Measurements from ENCODE around the gene RYR2. TPM values are rescaled to one million over a fixed set of nuclear protein-coding genes. Genes with fewer than 3 reads are reported as not detected.

Gene RYR2
- total RNA-seq, 6 experiments from 2014 or later = 0.02 to 0.43 (median 0.16) TPM

DNA sequence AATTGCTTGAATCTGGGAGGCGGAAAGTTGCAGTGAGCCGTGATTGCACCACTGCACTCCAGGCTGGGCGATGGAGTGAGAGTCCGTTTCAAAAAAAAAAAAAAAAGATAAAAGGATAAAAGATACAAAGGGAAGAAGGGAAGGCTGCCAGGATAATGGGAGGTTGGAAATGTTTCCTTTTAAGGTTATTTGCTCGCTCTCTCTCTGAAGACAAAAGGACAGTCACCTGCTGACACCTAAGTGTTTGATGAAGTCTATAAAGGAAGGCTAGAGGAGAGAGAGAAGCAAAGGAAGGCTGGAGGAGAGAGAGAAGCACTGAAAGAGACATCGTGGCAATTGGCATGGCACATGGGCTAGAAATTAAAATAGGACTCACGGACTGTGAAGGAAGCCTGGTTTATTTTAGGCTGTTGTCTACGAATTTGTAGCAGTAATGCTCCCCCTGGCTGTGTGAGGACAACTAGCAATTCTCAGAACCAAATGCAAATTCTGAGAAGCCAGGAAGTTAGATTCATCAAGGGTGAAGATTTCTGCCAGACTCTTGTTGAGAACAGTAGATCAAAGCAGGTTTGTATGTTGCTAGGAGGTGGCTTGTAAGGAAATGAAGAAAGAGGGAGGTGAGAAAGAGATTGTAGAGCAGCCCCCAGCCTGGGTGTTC is 694.5 kb downstream of the RYR2 start:
- H3K4me1 ChIP-seq = no peaks in the 10 kb centered on the region
- no peaks in the 10 kb centered on the region for H3K9me3 ChIP-seq
- no peaks in the 10 kb centered on the region for H3K27me3 ChIP-seq
- no peak overlapping the region for H3K4me3 ChIP-seq
- no peak for TF ChIP-seq POLR2A (IDR thresholded peaks at IDR 0.05)
- TF ChIP-seq, protein P1, sequence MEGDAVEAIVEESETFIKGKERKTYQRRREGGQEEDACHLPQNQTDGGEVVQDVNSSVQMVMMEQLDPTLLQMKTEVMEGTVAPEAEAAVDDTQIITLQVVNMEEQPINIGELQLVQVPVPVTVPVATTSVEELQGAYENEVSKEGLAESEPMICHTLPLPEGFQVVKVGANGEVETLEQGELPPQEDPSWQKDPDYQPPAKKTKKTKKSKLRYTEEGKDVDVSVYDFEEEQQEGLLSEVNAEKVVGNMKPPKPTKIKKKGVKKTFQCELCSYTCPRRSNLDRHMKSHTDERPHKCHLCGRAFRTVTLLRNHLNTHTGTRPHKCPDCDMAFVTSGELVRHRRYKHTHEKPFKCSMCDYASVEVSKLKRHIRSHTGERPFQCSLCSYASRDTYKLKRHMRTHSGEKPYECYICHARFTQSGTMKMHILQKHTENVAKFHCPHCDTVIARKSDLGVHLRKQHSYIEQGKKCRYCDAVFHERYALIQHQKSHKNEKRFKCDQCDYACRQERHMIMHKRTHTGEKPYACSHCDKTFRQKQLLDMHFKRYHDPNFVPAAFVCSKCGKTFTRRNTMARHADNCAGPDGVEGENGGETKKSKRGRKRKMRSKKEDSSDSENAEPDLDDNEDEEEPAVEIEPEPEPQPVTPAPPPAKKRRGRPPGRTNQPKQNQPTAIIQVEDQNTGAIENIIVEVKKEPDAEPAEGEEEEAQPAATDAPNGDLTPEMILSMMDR (IDR thresholded peaks at IDR 0.05) = peak; percentile 16 to 21 (median 19)
- DNase-seq (no peak), ATAC-seq (peak in 2 of 4 donors; percentile 22 to 25)
- intact Hi-C loops (cut with DNase I) = no loop called here
- 62% methylated on average over 8 of the region's 8 CpGs for WGBS (ENCODE audit: insufficient coverage, low coverage, low lambda C conversion rate, missing lambda C conversion rate)
- no peaks in the 10 kb centered on the region for H3K36me3 ChIP-seq
- H3K27ac ChIP-seq = no peak overlapping the region

DNA sequence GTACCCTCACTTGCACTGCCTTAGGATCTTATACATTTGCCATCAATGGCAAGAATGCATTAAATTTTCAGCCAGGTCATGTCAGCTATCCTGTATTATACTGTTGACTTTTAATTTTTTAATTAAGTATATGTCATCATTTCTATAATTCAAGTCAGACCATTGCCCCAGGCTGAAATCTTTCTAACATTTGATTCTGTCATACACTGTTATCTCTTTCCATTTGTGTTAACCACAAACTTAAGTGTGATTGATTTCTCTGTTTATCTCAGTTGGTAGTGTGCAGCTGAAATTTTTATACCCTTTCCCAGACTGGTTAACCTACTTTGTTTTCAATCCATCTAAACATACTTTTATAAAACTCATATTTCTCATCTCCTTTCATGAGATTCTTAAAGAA is 695.5 kb downstream of the RYR2 start:
- Histone ChIP-seq H3K27ac (no peak overlapping the region), H3K4me1 (no peaks in the 10 kb centered on the region), H3K9me3 (no peaks in the 10 kb centered on the region), H3K27me3 (no peaks in the 10 kb centered on the region), H3K4me3 (no peak overlapping the region), H3K36me3 (no peaks in the 10 kb centered on the region)
- intact Hi-C loops (cut with DNase I) = no loop called here
- TF ChIP-seq POLR2A (IDR thresholded peaks at IDR 0.05) = no peak
- TF ChIP-seq, protein P1 (IDR thresholded peaks at IDR 0.05) = no peak
- DNase-seq (no peak), ATAC-seq (no peak)

DNA sequence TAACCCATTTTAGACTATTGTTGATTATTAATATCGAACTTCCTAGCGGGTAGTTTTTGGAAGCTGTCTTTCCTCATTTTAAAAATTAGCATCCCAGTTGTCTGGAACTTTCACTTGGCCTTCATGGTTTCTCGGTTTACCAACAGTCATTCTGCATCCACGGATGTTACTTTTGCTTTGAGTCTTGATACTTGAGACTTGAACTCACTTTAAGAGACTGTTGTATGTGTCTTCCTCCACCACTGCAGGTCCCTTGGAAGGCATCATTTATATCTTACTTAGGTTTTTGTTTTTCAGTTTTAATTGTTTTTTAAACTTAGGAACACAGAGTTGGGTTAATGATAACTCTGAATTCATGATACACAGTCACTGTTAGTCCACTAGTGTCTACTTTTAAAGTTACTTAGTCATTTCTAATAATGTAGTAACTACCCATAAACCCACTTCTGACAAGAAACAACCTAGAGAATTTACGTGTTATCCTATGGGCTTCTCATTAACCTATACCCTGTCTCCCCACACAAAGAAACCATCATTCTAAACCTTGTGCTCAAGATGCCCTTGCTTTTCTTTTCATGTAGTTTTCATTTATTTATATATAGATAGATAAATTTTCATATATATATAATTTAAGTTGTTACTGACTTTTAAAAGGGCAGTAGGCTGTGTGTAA is 696.1 kb downstream of the RYR2 start:
- ATAC-seq = no peak
- no peak for DNase-seq
- Histone ChIP-seq H3K4me3 (no peak overlapping the region), H3K27me3 (no peaks in the 10 kb centered on the region), H3K36me3 (no peaks in the 10 kb centered on the region), H3K4me1 (no peaks in the 10 kb centered on the region), H3K9me3 (no peaks in the 10 kb centered on the region), H3K27ac (no peak overlapping the region)
- 72% methylated on average over 5 of the region's 5 CpGs for WGBS (ENCODE audit: insufficient coverage, low coverage, low lambda C conversion rate, missing lambda C conversion rate)
- TF ChIP-seq POLR2A (IDR thresholded peaks at IDR 0.05) = no peak
- TF ChIP-seq, protein P1 (IDR thresholded peaks at IDR 0.05) = no peak
- intact Hi-C loops (cut with DNase I) = no loop called here

DNA sequence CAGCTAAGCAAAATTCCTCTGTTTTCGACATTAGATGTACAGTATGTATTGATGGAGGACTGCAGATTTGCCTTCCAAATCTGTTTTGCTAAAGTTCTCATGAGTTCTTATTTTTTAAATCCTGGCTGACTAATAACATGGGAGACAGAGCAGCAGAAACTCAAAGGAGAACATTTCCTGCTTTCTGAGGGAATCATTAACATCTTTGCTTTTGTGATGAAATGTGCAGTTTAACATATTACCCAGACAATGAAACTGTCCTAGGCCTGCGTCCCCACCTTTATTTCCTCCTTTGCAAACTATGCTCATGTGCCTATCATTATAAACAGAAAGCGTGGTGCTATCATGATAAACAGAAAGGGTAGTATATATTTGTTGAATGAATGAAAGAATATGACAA is 698.9 kb downstream of the RYR2 start:
- WGBS (ENCODE audit: insufficient coverage, low coverage, low lambda C conversion rate, missing lambda C conversion rate) = 71% methylated on average over 3 of the region's 3 CpGs
- no peaks in the 10 kb centered on the region for H3K36me3 ChIP-seq
- peaks cover 0 to 7% (median 0%) of the 10 kb centered on the region in 4 donors for H3K4me1 ChIP-seq
- H3K27me3 ChIP-seq = no peaks in the 10 kb centered on the region
- H3K9me3 ChIP-seq = no peaks in the 10 kb centered on the region
- DNase-seq (no peak), ATAC-seq (no peak)
- TF ChIP-seq, protein P1 (IDR thresholded peaks at IDR 0.05) = no peak
- no peak for TF ChIP-seq POLR2A (IDR thresholded peaks at IDR 0.05)
- H3K4me3 ChIP-seq = no peak overlapping the region
- intact Hi-C loops (cut with DNase I) = no loop called here
- H3K27ac ChIP-seq = no peak overlapping the region
